NCI-H2196 treated with DMSO at 0.1 percent for 48 hours (cell line): ENCODE data around the gene GOSR1.
A peak's percentile ranks its signal among the peaks of the same experiment; 100 is the strongest.
"Not testable (repeated sequence)": the region's sequence is repeated elsewhere in the genome, so short reads cannot be mapped to it uniquely, and the experiment has no call there.

Experiments used
- DNase-seq: peaks from one replicate; lab custom pipeline; 2025; ENCODE audit not compliant: unreplicated experiment; lab: John Stamatoyannopoulos, UW

Gene GOSR1

GRCh38 chr17:30560117-30561026 is 83.2 kb downstream of the GOSR1 start:
- not testable (repeated sequence) for DNase-seq

GRCh38 chr17:30561766-30562165 is 84.6 kb downstream of the GOSR1 start:
- not testable (repeated sequence) for DNase-seq

GRCh38 chr17:30563131-30563904 is 86.1 kb downstream of the GOSR1 start:
- DNase-seq = not testable (repeated sequence)

- not testable (repeated sequence) for DNase-seq
Measured at GRCh38 chr17:30563905-30564390, 86.7 kb downstream of the GOSR1 start.

- not testable (repeated sequence) for DNase-seq
Measured at GRCh38 chr17:30564422-30565072, 87.3 kb downstream of the GOSR1 start.

GRCh38 chr17:30565073-30565935 is 88.1 kb downstream of the GOSR1 start:
- peak; percentile 37 for DNase-seq

GRCh38 chr17:30566104-30566503 is 88.9 kb downstream of the GOSR1 start:
- not testable (repeated sequence) for DNase-seq

- DNase-seq = not testable (repeated sequence)
Measured at GRCh38 chr17:30566516-30567225, 89.5 kb downstream of the GOSR1 start.

- no peak for DNase-seq
Measured at GRCh38 chr17:30567231-30568116, 90.3 kb downstream of the GOSR1 start.

- no peak for DNase-seq
Measured at GRCh38 chr17:30568117-30568430, 90.9 kb downstream of the GOSR1 start.

- not testable (repeated sequence) for DNase-seq
Measured at GRCh38 chr17:30569531-30570175, 92.4 kb downstream of the GOSR1 start.

GRCh38 chr17:30570191-30570590 is 93.0 kb downstream of the GOSR1 start:
- no peak for DNase-seq

- DNase-seq = no peak
Measured at GRCh38 chr17:30570596-30571265, 93.5 kb downstream of the GOSR1 start.

GRCh38 chr17:30571404-30571803 is 94.2 kb downstream of the GOSR1 start:
- DNase-seq = not testable (repeated sequence)

GRCh38 chr17:30571921-30572320 is 94.7 kb downstream of the GOSR1 start:
- DNase-seq = no peak

GRCh38 chr17:30572651-30573554 is 95.7 kb downstream of the GOSR1 start:
- not testable (repeated sequence) for DNase-seq
